K562 (cell line): ENCODE measurements around the gene TTC39A. TPM values are rescaled to one million over a fixed set of nuclear protein-coding genes. Genes with fewer than 3 reads are reported as not detected.

Experiments used
- CBX1 ChIP-seq: sonication (generic); IDR thresholded peaks from 2 replicates; pipeline ENCODE4 v1.6.1; 2016; ENCODE audit warnings: antibody characterized with exemption, low read depth, mild to moderate bottlenecking
- HSF4 ChIP-seq: fragments of 250-450 bp; sonication (Bioruptor Pico); IDR thresholded peaks from 2 replicates; pipeline ENCODE4 v2.1.2; 2022; ENCODE audit warnings: mild to moderate bottlenecking, moderate library complexity, borderline replicate concordance
- KDM4B ChIP-seq, 2 experiments: fragments of 450-650 bp in 1 of 2; sonication (generic) in 1 of 2; IDR thresholded peaks; 2 replicates each; pipeline ENCODE4 v1.6.1; 2016 to 2017; ENCODE audit warnings: borderline replicate concordance in 2 of 2, antibody characterized with exemption in 1 of 2, low read depth in 1 of 2, mild to moderate bottlenecking in 1 of 2
- L3MBTL2 ChIP-seq: fragments of 450-650 bp; IDR thresholded peaks from 2 replicates; pipeline ENCODE4 v1.6.1; 2016; ENCODE audit warnings: mild to moderate bottlenecking, moderate library complexity
- LEF1 ChIP-seq: fragments of 450-650 bp; IDR thresholded peaks from 2 replicates; pipeline ENCODE4 v1.6.1; 2016; ENCODE audit warnings: mild to moderate bottlenecking
- MAFK ChIP-seq: IDR thresholded peaks from 2 replicates; pipeline ENCODE4 v1.6.1; 2011; ENCODE audit warnings: low read length, improper control_type of control experiment
- NFXL1 ChIP-seq: fragments of 450-650 bp; formaldehyde crosslinking; IDR thresholded peaks from 2 replicates; pipeline ENCODE4 v1.4.0; 2021; ENCODE audit warnings: mild to moderate bottlenecking
- RUNX1 ChIP-seq: sonication (generic); IDR thresholded peaks from 2 replicates; pipeline ENCODE4 v1.6.1; 2016; ENCODE audit warnings: antibody characterized with exemption, low read depth
- ZKSCAN8 ChIP-seq: fragments of 200-800 bp; sonication (Bioruptor generic); IDR thresholded peaks from 2 replicates; pipeline ENCODE4 v1.6.1; 2016; ENCODE audit warnings: missing genetic modification characterization, missing compliant biosample characterization
- ZNF586 ChIP-seq: fragments of 450-650 bp; formaldehyde crosslinking; conservative IDR thresholded peaks from 2 replicates; pipeline ENCODE4 v1.4.0; 2020; ENCODE audit warnings: mild to moderate bottlenecking, moderate library complexity
- ZNF589 ChIP-seq: fragments of 200-800 bp; sonication (Bioruptor generic); IDR thresholded peaks from 2 replicates; pipeline ENCODE4 v1.6.1; 2016; ENCODE audit warnings: low read depth, missing genetic modification characterization, missing compliant biosample characterization
- ZNF696 ChIP-seq: fragments of 250-450 bp; sonication (Bioruptor Pico); conservative IDR thresholded peaks from 2 replicates; pipeline ENCODE4 v1.4.0; 2020; ENCODE audit warnings: mild to moderate bottlenecking, moderate library complexity
- polyA plus RNA-seq, 8 experiments: library from polyadenylated mRNA; depleted of rRNA in 4 of 8; stranded (reverse) in 5 of 8; unstranded in 3 of 8; fragments of >200 nt; fragmentation: Nextera tagmentation in 2 of 8; fragmentation: Illumina TruSeq in 1 of 8; extraction: Ambion mirVana in 2 of 8; extraction: Trizol in 1 of 8; gene quantifications; 2 replicates each; pipeline versions ENCODE4 v1.2.1 to v1.2.3, GENCODE V29; 2011 to 2014; ENCODE audit warnings: inconsistent platforms in 1 of 8, missing spikeins in 1 of 8
- total RNA-seq, 7 experiments: library from RNA; depleted of rRNA in 6 of 7; stranded (reverse); fragments of >200 nt in 6 of 7; fragmentation: Illumina TruSeq in 2 of 7; extraction: Trizol in 2 of 7; gene quantifications; 2 replicates each; pipeline versions ENCODE4 v1.2.1 to v1.2.3, GENCODE V29; 2011 to 2021; ENCODE audit warnings: low replicate concordance in 1 of 7
- TF ChIP-seq, protein P1 (sequence below), 2 experiments: fragments of 450-650 bp in 1 of 2; sonication (generic) in 1 of 2; formaldehyde crosslinking in 1 of 2; IDR thresholded peaks; 2 replicates each; pipeline versions ENCODE4 v1.7.1 to v1.9.0; 2016 to 2022; ENCODE audit warnings: inconsistent platforms in 1 of 2, mild to moderate bottlenecking in 1 of 2, missing genetic modification reagents in 1 of 2
- TF ChIP-seq, protein P2 (sequence below): IDR thresholded peaks from 2 replicates; pipeline ENCODE4 v1.6.1; 2016; ENCODE audit warnings: missing genetic modification characterization, missing compliant biosample characterization
- TF ChIP-seq, protein P3 (sequence below): IDR thresholded peaks from 2 replicates; pipeline ENCODE4 v1.6.1; 2014; ENCODE audit warnings: antibody characterized with exemption

Gene TTC39A
- total and polyA plus RNA-seq, 9 of the 15 experiments (the other 6 are each of a cell fraction or from before 2014, with no cell fraction given): 0.18 to 0.82 (median 0.35) TPM

DNA sequence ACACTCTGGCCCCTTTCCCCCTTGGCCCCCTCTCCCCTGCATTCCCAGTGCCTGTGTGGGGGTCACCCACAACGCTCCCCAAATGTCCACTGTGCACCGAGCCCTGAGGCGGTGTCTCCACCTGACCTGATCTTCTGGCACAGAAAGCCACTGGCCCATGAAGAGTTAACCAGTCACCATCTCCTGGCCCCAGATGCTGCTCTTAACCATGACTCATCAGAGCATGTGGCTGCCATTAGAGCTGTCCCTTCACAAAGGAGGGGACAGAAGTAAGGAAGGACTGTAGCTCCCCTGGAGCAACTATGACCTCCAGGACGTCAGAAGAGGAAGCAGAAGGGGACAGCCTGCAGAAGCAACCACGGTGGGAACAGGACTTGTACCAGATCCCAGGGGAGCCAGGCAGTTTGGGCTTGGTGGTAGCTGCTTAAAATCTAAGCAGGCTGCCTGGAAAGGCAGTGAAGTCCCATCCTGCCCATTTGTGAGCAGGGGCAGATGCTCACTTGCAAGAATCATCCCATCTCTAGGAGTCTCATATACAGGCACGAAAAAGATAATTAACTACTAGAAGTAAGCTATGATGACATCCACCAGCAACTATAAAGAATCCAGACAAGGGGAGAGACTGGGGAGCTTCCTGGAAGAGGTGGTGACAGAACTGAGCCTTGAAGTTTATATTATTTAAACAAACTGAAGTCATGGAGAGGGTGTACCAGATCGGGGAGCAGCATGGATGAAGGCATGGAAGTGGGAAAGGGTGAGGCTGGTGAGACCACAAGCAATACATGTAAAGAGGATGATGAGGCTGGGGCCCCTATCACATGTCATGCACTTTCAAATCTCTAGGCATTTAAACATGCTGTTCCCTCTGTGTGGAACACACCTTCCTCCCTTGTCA lies 1.1 kb upstream of the TTC39A start (continued):
- TF ChIP-seq, protein P1, sequence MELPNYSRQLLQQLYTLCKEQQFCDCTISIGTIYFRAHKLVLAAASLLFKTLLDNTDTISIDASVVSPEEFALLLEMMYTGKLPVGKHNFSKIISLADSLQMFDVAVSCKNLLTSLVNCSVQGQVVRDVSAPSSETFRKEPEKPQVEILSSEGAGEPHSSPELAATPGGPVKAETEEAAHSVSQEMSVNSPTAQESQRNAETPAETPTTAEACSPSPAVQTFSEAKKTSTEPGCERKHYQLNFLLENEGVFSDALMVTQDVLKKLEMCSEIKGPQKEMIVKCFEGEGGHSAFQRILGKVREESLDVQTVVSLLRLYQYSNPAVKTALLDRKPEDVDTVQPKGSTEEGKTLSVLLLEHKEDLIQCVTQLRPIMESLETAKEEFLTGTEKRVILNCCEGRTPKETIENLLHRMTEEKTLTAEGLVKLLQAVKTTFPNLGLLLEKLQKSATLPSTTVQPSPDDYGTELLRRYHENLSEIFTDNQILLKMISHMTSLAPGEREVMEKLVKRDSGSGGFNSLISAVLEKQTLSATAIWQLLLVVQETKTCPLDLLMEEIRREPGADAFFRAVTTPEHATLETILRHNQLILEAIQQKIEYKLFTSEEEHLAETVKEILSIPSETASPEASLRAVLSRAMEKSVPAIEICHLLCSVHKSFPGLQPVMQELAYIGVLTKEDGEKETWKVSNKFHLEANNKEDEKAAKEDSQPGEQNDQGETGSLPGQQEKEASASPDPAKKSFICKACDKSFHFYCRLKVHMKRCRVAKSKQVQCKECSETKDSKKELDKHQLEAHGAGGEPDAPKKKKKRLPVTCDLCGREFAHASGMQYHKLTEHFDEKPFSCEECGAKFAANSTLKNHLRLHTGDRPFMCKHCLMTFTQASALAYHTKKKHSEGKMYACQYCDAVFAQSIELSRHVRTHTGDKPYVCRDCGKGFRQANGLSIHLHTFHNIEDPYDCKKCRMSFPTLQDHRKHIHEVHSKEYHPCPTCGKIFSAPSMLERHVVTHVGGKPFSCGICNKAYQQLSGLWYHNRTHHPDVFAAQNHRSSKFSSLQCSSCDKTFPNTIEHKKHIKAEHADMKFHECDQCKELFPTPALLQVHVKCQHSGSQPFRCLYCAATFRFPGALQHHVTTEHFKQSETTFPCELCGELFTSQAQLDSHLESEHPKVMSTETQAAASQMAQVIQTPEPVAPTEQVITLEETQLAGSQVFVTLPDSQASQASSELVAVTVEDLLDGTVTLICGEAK (IDR thresholded peaks at IDR 0.05): 0 out of 2 replicates have a peak, but pooled peaks have one; percentile 31
- TF ChIP-seq, protein P1 (CRISPR knock-in tag; IDR thresholded peaks at IDR 0.05): no peak
- TF ChIP-seq CBX1: peak; percentile 69
- TF ChIP-seq RUNX1: peak; percentile 63; the same call in 1 of the 2 replicates
- no peak for TF ChIP-seq HSF4 (CRISPR knock-in tag)
- peak; percentile 82; the same call in 1 of the 2 replicates for TF ChIP-seq NFXL1
- no peak for TF ChIP-seq ZNF696 (CRISPR knock-in tag)
- TF ChIP-seq ZNF586 (CRISPR knock-in tag): no peak
- TF ChIP-seq, protein P2, sequence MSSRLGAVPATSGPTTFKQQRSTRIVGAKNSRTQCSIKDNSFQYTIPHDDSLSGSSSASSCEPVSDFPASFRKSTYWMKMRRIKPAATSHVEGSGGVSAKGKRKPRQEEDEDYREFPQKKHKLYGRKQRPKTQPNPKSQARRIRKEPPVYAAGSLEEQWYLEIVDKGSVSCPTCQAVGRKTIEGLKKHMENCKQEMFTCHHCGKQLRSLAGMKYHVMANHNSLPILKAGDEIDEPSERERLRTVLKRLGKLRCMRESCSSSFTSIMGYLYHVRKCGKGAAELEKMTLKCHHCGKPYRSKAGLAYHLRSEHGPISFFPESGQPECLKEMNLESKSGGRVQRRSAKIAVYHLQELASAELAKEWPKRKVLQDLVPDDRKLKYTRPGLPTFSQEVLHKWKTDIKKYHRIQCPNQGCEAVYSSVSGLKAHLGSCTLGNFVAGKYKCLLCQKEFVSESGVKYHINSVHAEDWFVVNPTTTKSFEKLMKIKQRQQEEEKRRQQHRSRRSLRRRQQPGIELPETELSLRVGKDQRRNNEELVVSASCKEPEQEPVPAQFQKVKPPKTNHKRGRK (tag): no peak
- TF ChIP-seq MAFK: peak; percentile 75
- TF ChIP-seq LEF1: peak; percentile 81
- no peak for TF ChIP-seq ZKSCAN8
- no peak; a peak in 1 of 4 replicates for TF ChIP-seq KDM4B (IDR thresholded peaks at IDR 0.05; ENCODE audit: borderline replicate concordance in 2 of 2, low read depth in 1 of 2)
- TF ChIP-seq ZNF589 (CRISPR knock-in tag): peak; percentile 88; the same call in 1 of the 2 replicates
- TF ChIP-seq, protein P3, sequence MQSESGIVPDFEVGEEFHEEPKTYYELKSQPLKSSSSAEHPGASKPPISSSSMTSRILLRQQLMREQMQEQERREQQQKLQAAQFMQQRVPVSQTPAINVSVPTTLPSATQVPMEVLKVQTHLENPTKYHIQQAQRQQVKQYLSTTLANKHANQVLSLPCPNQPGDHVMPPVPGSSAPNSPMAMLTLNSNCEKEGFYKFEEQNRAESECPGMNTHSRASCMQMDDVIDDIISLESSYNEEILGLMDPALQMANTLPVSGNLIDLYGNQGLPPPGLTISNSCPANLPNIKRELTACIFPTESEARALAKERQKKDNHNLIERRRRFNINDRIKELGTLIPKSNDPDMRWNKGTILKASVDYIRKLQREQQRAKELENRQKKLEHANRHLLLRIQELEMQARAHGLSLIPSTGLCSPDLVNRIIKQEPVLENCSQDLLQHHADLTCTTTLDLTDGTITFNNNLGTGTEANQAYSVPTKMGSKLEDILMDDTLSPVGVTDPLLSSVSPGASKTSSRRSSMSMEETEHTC: peak; percentile 91
- TF ChIP-seq L3MBTL2: peak; percentile 80
